ENCODE results near the gene UBE2Q2.
"Not testable (repeated sequence)": the region's sequence is repeated elsewhere in the genome, so short reads cannot be mapped to it uniquely, and the experiment has no call there.

DNA sequence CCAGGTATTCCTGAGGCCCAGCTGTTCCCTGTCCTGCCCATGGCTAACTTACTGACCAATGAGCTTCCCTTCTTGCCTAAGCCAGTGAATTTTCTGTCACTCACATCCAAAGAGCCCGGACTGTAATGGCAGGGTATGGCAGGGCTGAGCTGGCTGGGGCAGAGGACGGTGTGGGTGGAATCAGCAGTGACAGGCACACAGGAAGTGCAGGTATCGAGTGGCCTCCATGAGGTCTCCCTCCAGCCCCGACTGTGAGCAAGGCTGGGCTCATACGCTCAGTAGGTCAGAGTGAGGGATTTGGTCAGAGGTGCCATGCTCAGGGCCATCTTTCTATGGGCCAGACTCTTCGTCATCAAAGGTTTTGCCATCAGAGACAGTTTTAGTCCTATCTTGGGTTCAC is 35.2 kb upstream of the UBE2Q2 start:
- TF ChIP-seq ZNF699 (CRISPR knock-in tag; IDR thresholded peaks at IDR 0.05; ENCODE audit: insufficient replicate concordance); SMARCA4 (IDR thresholded peaks at IDR 0.05); BHLHE40 (IDR thresholded peaks at IDR 0.05; ENCODE audit: low read length); PRPF4 (IDR thresholded peaks at IDR 0.05; ENCODE audit: insufficient read depth, low read depth, low read length, poor library complexity, severe bottlenecking): not testable (repeated sequence)
- TF ChIP-seq, protein P1, sequence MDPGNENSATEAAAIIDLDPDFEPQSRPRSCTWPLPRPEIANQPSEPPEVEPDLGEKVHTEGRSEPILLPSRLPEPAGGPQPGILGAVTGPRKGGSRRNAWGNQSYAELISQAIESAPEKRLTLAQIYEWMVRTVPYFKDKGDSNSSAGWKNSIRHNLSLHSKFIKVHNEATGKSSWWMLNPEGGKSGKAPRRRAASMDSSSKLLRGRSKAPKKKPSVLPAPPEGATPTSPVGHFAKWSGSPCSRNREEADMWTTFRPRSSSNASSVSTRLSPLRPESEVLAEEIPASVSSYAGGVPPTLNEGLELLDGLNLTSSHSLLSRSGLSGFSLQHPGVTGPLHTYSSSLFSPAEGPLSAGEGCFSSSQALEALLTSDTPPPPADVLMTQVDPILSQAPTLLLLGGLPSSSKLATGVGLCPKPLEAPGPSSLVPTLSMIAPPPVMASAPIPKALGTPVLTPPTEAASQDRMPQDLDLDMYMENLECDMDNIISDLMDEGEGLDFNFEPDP (CRISPR knock-in tag; IDR thresholded peaks at IDR 0.05) = not testable (repeated sequence)

Data from K562 (cell line).